Prostate gland (tissue), 2 donors: ENCODE data around the gene GATA5.

Source experiments
- POLR2AphosphoS5 ChIP-seq: sonication (generic); formaldehyde crosslinking; IDR thresholded peaks from one replicate; pipeline ENCODE4 v1.6.1; 2017; ENCODE audit warnings: antibody characterized with exemption
- TF ChIP-seq, protein P1 (sequence below), 4 experiments: fragments of 200-600 bp in 2 of 4; fragments of 450-650 bp in 2 of 4; sonication (generic) in 2 of 4; IDR thresholded peaks; 1 replicate in 3 of 4; 2 replicates in 1 of 4; pipeline ENCODE4 v1.5.1; 2016 to 2019; ENCODE audit warnings: antibody characterized with exemption in 4 of 4, mild to moderate bottlenecking in 2 of 4, moderate library complexity in 2 of 4

DNA sequence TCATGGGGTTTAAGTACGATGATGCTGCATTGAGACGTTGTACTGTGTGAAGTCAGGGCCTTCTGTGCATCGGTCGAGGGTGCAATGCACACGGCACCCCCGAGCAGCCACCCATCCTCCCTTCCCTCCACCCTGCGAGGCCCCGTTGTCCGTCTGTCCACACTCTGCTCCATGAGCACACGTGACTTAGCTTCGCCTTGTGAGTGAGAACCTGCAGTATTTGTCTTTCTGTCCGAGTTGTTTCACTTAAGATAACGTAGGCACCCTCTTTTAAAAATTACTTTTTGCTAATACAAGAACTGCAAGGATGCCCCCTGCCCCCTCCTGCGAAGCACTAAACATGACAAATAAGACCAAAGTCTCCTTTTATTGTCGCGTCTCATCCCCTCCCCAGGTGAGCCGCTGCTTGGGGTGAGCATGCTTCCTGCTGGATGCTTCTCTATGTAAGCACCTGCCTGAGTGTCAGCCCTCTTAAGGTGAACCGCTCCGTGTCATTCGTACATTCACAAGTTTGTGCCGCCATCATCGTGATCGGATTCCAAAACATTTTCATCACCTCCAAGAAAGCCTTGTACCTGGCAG, 44.8 kb downstream of the GATA5 start:
- TF ChIP-seq POLR2AphosphoS5: no peak
- TF ChIP-seq, protein P1, sequence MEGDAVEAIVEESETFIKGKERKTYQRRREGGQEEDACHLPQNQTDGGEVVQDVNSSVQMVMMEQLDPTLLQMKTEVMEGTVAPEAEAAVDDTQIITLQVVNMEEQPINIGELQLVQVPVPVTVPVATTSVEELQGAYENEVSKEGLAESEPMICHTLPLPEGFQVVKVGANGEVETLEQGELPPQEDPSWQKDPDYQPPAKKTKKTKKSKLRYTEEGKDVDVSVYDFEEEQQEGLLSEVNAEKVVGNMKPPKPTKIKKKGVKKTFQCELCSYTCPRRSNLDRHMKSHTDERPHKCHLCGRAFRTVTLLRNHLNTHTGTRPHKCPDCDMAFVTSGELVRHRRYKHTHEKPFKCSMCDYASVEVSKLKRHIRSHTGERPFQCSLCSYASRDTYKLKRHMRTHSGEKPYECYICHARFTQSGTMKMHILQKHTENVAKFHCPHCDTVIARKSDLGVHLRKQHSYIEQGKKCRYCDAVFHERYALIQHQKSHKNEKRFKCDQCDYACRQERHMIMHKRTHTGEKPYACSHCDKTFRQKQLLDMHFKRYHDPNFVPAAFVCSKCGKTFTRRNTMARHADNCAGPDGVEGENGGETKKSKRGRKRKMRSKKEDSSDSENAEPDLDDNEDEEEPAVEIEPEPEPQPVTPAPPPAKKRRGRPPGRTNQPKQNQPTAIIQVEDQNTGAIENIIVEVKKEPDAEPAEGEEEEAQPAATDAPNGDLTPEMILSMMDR (IDR thresholded peaks at IDR 0.05): no peak
